HG03378 (cell line): Measurements from ENCODE around the gene XYLB.

Source experiments
- ATAC-seq: cut with Tn5 transposase; IDR thresholded peaks from one replicate; pipeline ENCODE4 v1.9.1; 2021; ENCODE audit warnings: mild to moderate bottlenecking, moderate library complexity; ENCODE audit not compliant: unreplicated experiment

The XYLB gene

GRCh38 chr3:38361496-38361895 lies 14.9 kb downstream of the XYLB start:
- ATAC-seq: no peak

GRCh38 chr3:38362825-38363224 lies 16.2 kb downstream of the XYLB start:
- no peak for ATAC-seq

DNA sequence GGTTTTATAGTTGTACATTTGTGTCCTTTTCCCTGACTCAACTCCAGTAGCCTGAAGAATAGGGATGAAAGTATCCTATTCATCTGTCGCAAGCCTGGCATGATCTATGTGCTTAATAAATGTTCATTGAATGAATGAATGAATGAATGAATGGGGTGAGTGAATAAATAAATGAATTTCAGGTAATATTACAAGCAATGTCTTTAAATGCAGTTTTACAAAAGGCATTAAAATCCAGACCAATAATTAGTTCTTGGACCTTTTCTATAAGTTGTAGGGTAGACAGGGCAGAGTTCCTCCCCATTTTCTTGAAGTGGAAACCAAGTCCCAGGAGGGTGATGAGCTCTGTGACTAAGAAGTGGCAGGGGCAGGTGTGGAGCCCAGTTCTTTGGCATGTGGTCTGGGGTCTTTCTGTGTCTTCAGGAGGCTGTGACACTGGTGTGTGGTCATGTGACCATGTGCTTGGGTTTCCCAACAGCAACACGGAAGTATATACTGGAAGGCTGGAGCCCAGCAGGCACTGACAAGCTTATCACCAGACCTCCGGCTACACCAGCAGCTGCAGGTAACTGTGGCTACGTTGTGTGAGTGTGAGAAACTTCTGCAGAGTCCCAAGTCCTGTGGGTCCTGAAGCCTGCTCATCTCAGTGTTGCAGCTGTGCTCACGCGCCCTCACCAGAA lies 18.3 kb downstream of the XYLB start:
- ATAC-seq: no peak

DNA sequence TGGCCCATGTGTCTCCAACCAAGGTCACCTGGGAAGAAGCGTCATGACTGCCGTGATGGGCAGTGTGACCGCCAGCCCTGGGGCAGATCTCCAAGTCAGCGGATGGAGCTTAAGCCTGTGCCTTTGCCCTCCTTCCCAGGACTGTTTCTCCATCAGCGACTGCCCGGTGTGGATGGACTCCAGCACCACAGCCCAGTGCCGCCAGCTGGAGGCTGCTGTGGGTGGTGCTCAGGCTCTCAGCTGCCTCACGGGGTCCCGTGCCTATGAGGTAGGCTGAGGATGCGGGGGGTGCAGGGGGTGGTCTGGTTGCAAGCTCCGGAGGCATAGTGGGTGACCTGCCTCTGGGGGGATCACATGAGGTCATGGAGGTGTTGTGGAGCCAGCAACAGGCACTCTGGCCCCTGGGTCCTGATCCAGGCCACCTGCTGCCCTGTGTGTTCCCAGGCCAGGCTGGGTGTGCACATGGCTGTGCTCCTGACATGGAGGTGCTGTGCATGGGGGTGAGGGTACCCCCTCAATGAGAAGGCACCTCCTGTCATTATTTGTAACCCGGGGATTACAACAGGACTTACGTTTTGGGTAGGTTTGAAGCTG lies 19.0 kb downstream of the XYLB start:
- no peak for ATAC-seq

- ATAC-seq: no peak
Observed at GRCh38 chr3:38366082-38366481, 19.5 kb downstream of the XYLB start.

- ATAC-seq: no peak
Observed at GRCh38 chr3:38367779-38368178, 21.2 kb downstream of the XYLB start.

GRCh38 chr3:38368238-38368637 lies 21.7 kb downstream of the XYLB start:
- no peak for ATAC-seq

DNA sequence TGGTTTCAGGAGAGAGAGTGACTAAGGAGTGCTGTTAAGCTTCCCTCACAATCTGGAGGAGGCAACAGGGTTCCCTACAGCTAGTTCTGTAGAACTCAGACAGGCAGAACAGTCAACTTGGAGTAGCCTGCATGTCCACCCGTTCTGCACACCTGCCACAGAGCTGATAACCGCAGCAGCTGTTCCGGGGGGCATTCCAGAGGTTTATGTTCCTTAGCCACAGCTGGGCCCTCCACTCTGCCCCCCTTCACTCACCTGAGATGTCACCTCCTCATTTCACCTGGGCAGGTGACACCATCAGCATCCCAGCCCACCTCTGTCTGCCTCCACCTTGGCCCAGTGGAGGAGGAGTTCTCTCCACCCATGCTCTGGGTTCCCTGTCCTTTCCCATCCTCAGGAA lies 22.6 kb downstream of the XYLB start:
- no peak for ATAC-seq

- ATAC-seq: no peak
Observed at GRCh38 chr3:38370149-38370548, 23.6 kb downstream of the XYLB start.

DNA sequence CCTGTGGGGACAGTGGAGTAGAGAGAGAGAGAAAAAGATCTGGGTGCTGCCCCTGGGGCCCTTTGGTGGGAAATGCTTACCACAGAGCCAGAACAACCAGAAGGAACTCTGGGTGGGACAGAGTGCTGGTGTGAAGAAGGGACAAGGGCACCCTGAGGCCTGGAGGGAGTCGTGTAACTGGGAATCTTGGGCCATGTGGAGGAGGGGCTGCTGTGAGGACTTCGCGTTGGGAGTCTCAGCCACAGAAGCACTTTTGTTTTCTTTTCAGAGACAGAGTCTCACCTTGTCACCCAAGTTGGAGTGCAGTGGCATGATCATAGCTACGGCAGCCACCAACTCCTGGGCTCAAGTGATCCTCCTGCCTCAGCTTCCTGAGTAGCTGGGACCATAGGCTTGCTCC lies 24.3 kb downstream of the XYLB start:
- no peak for ATAC-seq

- ATAC-seq: no peak
Observed at GRCh38 chr3:38371541-38372213, 25.1 kb downstream of the XYLB start.

- no peak for ATAC-seq
Observed at GRCh38 chr3:38372214-38372601, 25.6 kb downstream of the XYLB start.

GRCh38 chr3:38374221-38374620 lies 27.6 kb downstream of the XYLB start:
- no peak for ATAC-seq

DNA sequence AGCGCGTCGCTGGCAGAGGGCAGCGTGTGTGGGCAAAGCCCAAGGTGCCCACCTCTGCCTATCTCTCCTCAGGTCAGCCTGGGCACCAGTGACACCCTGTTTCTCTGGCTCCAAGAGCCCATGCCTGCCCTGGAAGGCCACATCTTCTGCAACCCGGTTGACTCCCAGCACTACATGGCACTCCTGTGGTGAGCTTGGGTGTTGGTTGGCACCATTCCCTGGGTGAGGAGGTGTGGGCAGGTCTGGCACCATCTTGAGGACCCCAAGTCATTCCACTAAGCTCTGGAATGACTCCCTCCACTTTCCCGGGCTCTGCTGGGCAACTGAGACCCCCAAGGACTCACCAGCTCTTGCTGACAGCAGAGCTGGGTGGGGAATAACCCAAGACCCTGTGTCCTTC lies 28.5 kb downstream of the XYLB start:
- ATAC-seq: no peak

- no peak for ATAC-seq
Observed at GRCh38 chr3:38375488-38376097, 29.0 kb downstream of the XYLB start.

DNA sequence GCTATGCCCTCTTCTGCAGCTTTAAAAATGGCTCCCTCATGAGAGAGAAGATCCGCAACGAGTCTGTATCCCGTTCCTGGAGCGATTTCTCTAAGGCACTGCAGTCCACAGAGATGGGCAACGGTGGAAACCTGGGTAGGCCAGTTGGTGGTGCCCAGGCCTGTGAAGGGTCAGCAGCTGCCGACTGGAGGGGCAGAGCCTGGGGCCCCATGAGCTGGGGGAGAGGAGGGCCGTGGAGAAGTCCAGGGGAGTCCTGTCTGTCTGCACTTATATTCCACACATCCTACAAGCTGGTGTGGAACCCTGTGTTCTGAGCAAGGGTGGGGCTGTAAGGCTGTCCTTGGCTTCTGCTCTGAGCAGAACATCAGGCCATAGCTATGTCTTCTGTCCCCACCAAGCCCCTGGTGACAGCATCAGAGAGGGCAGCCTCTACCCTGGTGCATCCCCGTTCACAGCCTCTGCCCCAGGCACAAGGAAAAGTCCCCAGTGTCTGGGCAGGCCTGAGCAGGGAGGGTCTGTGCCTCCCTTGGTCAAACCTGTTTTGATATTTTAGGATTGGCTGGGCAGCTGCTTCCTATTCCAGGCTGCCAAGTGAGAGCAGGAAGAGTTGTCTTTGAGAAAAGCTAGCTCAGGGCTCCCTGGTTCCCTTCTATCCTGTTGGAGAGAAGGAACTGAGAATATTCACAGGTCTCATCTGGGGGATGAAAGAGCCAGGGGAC lies 29.7 kb downstream of the XYLB start:
- ATAC-seq: no peak

DNA sequence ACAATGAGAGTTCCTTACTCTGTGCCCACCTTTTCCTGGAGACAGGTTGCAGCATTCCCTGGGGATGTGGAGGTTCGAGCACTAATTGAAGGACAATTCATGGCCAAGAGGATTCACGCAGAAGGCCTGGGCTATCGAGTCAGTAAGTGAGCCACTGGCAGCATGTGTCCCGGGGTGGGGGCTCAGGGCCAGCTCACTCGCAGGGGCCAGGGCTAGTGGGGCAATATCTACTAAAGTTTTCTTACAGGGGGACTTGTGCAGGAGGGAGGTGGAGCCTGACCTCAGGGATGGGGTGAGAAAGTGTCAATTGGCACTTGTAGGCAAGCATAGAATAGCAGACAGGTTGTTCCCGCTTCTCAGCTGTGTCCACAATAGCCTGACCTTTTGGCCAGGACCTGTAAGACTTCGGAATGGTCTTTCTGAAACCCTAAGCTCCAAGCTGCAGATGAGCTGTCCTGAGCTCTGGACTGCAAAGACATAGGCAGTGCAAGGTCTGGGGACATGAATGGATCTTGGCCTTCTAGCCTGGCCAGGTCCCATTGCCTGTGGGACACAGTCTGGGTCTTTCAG lies 32.7 kb downstream of the XYLB start:
- ATAC-seq: no peak

DNA sequence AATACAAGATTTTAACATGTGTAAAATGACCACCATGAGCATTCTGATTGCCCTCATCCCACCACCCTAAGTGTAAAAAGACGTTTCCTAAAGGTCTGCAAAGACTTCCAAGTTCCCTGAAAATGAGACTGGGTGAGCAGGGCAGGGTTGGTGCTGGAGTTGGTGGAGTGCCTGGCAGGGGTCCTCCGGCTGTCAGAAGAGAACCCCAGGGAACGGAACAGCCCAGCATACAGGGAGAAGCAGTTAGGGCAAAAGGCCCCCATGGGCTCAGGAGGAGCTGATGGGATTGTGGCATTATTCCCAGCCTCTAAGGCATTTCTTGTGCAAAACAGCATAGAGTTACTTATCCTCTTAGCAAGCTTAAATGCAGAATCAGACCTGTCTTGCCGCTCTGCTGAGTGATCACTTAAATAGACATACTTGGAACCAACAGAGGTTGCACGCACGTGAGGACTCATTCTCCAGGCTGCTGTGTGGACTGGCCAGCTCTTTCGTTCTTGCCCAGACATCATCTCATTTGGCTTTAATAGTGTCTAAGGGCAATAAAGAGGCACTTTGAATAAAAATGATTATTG lies 36.0 kb downstream of the XYLB start:
- ATAC-seq: no peak

DNA sequence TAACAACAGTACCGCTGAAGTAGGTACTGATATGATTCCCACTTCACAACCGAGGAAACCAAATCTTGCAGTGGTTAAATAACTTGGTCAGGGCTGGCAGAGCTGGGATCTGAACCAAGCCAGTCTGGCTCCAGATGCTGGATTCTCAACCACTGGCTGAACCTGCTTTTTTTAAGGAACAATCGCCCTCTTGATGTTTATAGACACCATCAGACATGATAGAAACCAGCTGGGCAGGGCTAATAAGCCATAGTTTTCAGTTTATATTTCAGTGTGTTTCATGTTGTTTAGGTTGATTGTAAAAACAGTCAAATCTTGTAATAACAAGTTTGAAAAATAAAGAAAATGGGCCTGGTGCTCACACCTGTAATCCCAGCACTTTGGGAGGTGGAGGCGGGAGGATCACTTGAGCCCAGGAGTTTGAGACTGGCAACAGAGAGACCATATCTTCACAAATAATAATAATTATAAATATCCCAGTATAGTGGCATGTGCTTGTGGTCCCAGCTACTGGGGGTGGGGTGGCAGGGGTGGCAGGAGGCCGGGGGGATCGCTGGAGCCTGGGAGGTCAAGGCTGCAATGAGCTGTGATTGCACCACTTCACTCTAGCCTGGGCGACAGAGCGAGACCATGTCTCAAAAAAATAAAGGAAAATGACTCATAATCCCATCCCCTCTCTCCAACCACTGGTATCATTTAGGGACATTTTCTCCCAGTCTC lies 36.7 kb downstream of the XYLB start:
- ATAC-seq: no peak
